ENCODE data around the gene CFAP45.

CFAP45 gene

DNA sequence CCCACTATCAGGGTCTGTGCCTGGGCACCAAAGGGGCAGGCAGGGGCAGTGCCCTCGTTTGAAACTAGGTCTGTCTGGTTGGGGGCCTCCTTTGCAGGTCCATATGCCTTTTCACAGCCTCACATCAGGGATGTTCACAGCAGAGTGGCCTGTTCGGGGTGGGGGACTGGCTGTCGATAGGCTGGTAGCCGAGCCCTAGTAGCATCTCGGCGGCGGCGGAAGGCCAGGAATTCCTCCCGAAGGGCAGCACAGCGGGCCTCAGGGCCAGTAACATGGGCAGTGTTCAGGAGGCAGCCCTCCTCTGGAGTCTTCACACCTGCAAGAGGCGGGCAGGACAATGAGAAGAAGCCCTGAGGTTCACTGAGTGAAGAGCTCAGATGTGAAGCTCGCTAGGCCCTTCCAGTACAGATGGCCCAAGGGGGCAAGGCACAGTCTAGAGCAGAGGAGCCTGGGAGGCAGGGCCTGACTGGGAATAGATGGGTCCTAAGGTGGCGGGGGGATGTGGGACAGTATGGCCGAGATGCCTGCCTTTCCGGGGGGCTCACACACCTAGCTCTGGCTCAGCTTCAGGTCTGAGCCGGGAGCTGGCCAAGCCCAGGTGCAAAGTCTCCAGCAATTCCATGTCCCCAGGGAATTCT lies 27.4 kb upstream of the CFAP45 start:
- DNase-seq (ENCODE audit: low read depth): no peak
- no peak overlapping the region for H3K4me3 ChIP-seq (ENCODE audit: control insufficient read depth, low read depth, low read length)
- TF ChIP-seq, protein P1, sequence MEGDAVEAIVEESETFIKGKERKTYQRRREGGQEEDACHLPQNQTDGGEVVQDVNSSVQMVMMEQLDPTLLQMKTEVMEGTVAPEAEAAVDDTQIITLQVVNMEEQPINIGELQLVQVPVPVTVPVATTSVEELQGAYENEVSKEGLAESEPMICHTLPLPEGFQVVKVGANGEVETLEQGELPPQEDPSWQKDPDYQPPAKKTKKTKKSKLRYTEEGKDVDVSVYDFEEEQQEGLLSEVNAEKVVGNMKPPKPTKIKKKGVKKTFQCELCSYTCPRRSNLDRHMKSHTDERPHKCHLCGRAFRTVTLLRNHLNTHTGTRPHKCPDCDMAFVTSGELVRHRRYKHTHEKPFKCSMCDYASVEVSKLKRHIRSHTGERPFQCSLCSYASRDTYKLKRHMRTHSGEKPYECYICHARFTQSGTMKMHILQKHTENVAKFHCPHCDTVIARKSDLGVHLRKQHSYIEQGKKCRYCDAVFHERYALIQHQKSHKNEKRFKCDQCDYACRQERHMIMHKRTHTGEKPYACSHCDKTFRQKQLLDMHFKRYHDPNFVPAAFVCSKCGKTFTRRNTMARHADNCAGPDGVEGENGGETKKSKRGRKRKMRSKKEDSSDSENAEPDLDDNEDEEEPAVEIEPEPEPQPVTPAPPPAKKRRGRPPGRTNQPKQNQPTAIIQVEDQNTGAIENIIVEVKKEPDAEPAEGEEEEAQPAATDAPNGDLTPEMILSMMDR (conservative IDR thresholded peaks at IDR 0.05; ENCODE audit: control insufficient read depth, insufficient read depth, low read depth, low read length): no peak

DNA sequence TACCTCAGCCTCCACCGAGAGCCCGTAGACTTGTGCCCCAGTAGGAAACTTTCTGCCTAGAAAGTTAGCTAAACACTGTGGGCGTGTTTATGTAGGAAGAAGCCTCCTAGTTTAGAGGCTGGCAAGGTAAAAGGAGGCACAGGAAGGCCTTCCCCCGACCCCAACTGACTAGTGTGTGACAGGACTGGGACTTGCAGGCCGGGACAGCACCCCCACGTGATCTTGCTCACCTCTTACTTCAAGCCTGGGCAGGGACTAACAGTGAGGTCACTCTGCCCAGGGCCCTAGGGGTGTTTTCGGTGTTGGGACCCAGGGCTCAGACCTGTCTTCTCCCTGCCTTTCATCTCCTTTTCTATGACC lies 25.7 kb upstream of the CFAP45 start:
- DNase-seq (ENCODE audit: low read depth): no peak
- TF ChIP-seq, protein P1 (conservative IDR thresholded peaks at IDR 0.05; ENCODE audit: control insufficient read depth, insufficient read depth, low read depth, low read length): no peak
- peak overlapping the region; percentile 98 for H3K4me3 ChIP-seq (ENCODE audit: control insufficient read depth, low read depth, low read length)

DNA sequence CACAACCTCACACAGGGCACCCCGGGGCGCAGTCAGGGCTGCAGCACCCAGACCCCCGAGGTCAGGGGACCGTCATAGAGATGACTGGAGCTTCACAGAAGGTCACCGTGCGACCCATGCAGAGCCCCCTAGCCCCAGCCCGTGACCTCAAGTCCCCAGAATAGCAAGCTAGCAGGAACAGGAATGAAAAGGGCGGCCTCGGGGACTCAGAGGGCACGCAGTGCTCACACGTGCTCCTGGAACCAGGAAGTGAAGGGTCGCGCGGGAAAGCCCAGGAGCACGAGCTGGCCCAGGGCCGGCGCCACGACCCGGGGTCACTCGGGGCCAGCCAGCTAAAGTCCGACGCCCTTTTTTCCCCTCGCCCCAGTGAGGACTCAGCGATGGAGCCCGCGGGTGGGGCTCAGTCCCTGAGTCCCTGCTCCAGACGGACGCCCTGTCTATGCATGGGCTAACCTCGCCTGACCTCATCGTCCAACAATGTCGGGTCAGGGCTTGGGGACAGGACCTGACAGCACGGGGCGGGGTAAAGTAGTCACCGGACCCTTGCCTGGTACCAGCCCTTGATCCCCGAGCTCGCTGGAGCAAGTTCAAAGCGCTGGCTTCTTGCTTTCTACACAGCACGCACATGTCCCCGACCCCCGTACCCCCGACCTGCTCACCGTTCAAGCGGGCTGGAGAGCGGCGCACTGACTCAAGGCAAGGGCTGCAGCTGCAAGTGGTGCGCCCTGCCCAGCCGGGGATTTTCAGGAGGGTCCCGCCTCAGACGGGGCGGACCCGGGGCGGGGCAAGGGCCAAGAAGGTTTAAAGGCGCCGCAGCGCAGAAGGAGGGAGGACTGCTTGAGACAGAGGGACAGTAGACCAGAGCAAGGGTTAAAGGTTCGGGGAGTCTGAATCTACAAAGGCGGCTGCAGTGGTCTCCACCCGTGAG lies 25.1 kb upstream of the CFAP45 start, which contains the start of gene TAGLN2:
Gene TAGLN2 (minus strand): TSS at position 717 of the 928 bp plus-strand sequence. CDS start 4,998 bp downstream, outside the sequence.
- H3K4me3 ChIP-seq (ENCODE audit: control insufficient read depth, low read depth, low read length): peak within 1 kb of the TSS; percentile 98
- peak; percentile 89 for DNase-seq (ENCODE audit: low read depth)
- TF ChIP-seq, protein P1 (conservative IDR thresholded peaks at IDR 0.05; ENCODE audit: control insufficient read depth, insufficient read depth, low read depth, low read length): no peak

DNA sequence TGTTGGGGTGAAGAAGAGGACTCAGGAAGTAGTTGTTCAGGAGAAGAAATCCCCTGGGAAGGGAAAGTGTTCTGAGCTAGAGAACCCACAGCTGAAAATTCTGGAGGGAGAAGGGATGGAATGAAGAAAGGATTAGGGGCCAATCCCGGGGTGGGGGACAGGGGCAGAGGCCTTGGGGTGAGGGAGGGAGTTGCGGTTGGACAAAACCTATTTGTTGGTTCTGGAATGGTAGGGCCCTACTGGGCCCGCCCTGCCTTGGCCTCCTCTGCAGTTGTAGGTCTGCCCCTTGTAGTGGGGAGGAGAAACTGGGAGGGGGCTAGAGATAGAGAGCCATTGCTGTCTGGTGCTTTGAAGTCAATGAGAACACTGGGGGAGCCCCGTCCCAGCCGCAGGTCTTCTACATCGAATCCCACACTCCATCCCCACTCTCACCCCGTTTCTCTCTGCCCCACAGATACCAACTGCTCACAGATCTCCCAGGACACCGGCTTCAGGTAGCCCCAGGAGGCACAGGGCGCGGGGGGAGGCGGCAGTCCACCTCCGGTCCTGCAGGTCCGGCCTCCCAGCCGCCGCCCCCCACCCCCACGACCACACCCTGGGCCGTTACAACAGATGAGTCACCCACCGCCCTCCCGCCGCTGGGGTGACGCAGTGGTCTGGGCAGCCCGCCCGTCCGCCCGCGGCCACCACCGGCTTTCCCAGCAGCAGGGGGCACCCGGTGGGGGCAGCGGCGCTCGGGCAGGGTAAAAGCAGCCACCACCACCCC lies 24.2 kb upstream of the CFAP45 start:
- DNase-seq (ENCODE audit: low read depth): peak; percentile 88
- H3K4me3 ChIP-seq (ENCODE audit: control insufficient read depth, low read depth, low read length): peak overlapping the region; percentile 98
- TF ChIP-seq, protein P1 (conservative IDR thresholded peaks at IDR 0.05; ENCODE audit: control insufficient read depth, insufficient read depth, low read depth, low read length): no peak

DNA sequence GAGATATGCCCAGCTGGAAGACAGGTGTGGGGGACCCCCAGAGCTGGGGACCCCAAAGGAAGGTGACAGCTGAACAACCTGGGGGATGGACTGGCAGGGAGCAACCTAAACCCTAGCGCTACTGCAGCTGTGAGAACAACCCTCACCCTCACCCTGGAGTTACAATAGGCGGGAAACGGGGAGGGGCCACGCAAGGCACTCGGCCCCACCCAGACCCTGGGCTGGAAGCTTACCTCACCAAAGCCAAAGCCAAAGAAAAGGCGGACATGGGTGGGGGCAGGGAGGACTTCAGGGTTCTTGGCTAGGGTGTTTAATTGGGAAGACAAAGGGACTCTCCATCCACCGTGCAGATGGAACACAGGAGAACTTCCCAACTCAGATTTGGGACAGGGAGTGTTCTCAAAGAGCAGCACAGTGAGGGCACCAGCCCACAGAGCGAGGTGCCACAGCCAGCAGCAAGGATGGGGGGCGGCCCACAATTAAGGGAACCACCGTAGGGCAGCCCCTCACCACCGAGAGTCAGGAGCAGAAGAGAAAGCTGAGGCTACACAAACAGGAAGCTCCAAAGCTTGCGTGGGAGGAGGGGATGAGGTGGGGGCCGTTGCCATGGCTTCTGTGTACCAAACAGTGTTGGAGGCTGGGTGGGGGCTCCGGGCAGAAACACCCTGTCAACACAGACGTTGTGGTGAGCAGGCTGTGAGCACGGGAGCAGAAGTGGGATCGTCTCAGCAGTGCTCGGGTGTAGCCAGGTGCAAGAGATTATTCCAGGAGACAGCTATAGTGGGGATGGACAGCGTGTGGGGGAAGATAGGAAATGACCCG lies 23.4 kb upstream of the CFAP45 start:
- peak; percentile 83 for DNase-seq (ENCODE audit: low read depth)
- H3K4me3 ChIP-seq (ENCODE audit: control insufficient read depth, low read depth, low read length): peak overlapping the region; percentile 98
- TF ChIP-seq, protein P1 (conservative IDR thresholded peaks at IDR 0.05; ENCODE audit: control insufficient read depth, insufficient read depth, low read depth, low read length): no peak
